MM.1S (cell line): ENCODE measurements around the gene DNAH8.

Experiments
- DNase-seq: peaks from one replicate; pipeline ENCODE4 v3.0.0-alpha.2; 2015
- H2AFZ ChIP-seq: fragments of 300-600 bp; sonication (generic); 2 replicates; pipeline ENCODE4 v1.6.0; 2016; ENCODE audit warnings: antibody characterized with exemption, low read length
- H3F3A ChIP-seq: fragments of 300-600 bp; sonication (generic); 2 replicates; pipeline ENCODE4 v1.6.1; 2016; ENCODE audit warnings: mild to moderate bottlenecking, antibody characterized with exemption, low read length, moderate library complexity, mixed read lengths; ENCODE audit not compliant: insufficient read depth
- H3K27ac ChIP-seq: fragments of 300-600 bp; sonication (generic); 2 replicates; pipeline ENCODE4 v1.5.1; 2016; ENCODE audit warnings: mild to moderate bottlenecking, low read length
- H3K27me3 ChIP-seq: fragments of 300-600 bp; sonication (generic); replicated peaks from 2 replicates; pipeline ENCODE4 v1.6.0; 2016; ENCODE audit warnings: low read length; ENCODE audit not compliant: insufficient read depth
- H3K36me3 ChIP-seq: fragments of 300-600 bp; sonication (generic); replicated peaks from 2 replicates; pipeline ENCODE4 v1.6.1; 2016; ENCODE audit warnings: mild to moderate bottlenecking, low read length, mixed read lengths; ENCODE audit not compliant: insufficient read depth
- H3K4me1 ChIP-seq: fragments of 300-600 bp; sonication (generic); 2 replicates; pipeline ENCODE4 v1.6.1; 2016; ENCODE audit warnings: low read length, mixed read lengths
- H3K4me2 ChIP-seq: fragments of 300-600 bp; sonication (generic); 2 replicates; pipeline ENCODE4 v1.6.0; 2016; ENCODE audit warnings: low read depth, low read length
- H3K4me3 ChIP-seq: fragments of 300-600 bp; sonication (generic); 2 replicates; pipeline ENCODE4 v1.5.1; 2016; ENCODE audit warnings: low read length, mixed read lengths
- H3K79me2 ChIP-seq: fragments of 300-600 bp; sonication (generic); 2 replicates; pipeline ENCODE4 v1.6.1; 2016; ENCODE audit warnings: mixed run types, low read length, mixed read lengths
- H3K9ac ChIP-seq: fragments of 300-600 bp; sonication (generic); 2 replicates; pipeline ENCODE4 v1.6.1; 2016; ENCODE audit warnings: low read length, mixed read lengths
- H3K9me2 ChIP-seq: fragments of 300-600 bp; sonication (generic); replicated peaks from 2 replicates; pipeline ENCODE4 v1.6.1; 2016; ENCODE audit warnings: mild to moderate bottlenecking, low read length, mixed read lengths; ENCODE audit not compliant: insufficient read depth
- H3K9me3 ChIP-seq: fragments of 300-600 bp; sonication (generic); replicated peaks from 2 replicates; pipeline ENCODE4 v1.6.1; 2016; ENCODE audit warnings: mild to moderate bottlenecking, low read length, mixed read lengths; ENCODE audit not compliant: insufficient read depth
- H4K20me1 ChIP-seq: fragments of 300-600 bp; sonication (generic); 2 replicates; pipeline ENCODE4 v1.6.1; 2016; ENCODE audit warnings: mild to moderate bottlenecking, low read length, moderate library complexity, mixed read lengths; ENCODE audit not compliant: insufficient read depth
- CTCF ChIP-seq: fragments of 300-600 bp; sonication (generic); IDR thresholded peaks from 2 replicates; pipeline ENCODE4 v1.5.1; 2016; ENCODE audit warnings: antibody characterized with exemption, low read length, mixed read lengths
- EZH2 ChIP-seq: fragments of 300-600 bp; sonication (generic); optimal IDR thresholded peaks from 2 replicates; pipeline ENCODE3; 2017; ENCODE audit warnings: low read depth, mild to moderate bottlenecking, antibody characterized with exemption, low read length, mixed read lengths
- EZH2phosphoT487 ChIP-seq: fragments of 300-600 bp; sonication (generic); IDR thresholded peaks from 2 replicates; pipeline ENCODE4 v1.6.1; 2018; ENCODE audit warnings: antibody characterized with exemption, low read length

Gene DNAH8

GRCh38 chr6:38749473-38749872, 34.4 kb downstream of the DNAH8 start:
- Histone ChIP-seq H2AFZ (no peak overlapping the region), H3K4me3 (no peak overlapping the region), H3K4me2 (no peak overlapping the region), H3K4me1 (no peaks in the 10 kb centered on the region), H3K36me3 (no peaks in the 10 kb centered on the region), H3K9ac (no peak overlapping the region), H3K27me3 (no peaks in the 10 kb centered on the region), H3K9me2 (no peaks in the 10 kb centered on the region), H3K79me2 (no peaks in the 10 kb centered on the region), H3K27ac (no peak overlapping the region), H4K20me1 (no peaks in the 10 kb centered on the region), H3F3A (no peaks in the 10 kb centered on the region), H3K9me3 (no peaks in the 10 kb centered on the region)
- TF ChIP-seq EZH2 (no peak), CTCF (no peak), EZH2phosphoT487 (no peak)
- DNase-seq, result no peak

GRCh38 chr6:38750968-38751615, 36.0 kb downstream of the DNAH8 start:
- Histone ChIP-seq H3F3A (no peaks in the 10 kb centered on the region), H3K9me2 (no peaks in the 10 kb centered on the region), H3K27ac (no peak overlapping the region), H2AFZ (no peak overlapping the region), H3K79me2 (no peaks in the 10 kb centered on the region), H3K4me1 (no peaks in the 10 kb centered on the region), H3K27me3 (no peaks in the 10 kb centered on the region), H3K4me2 (no peak overlapping the region), H3K9ac (no peak overlapping the region), H3K4me3 (no peak overlapping the region), H3K9me3 (no peaks in the 10 kb centered on the region), H3K36me3 (no peaks in the 10 kb centered on the region), H4K20me1 (no peaks in the 10 kb centered on the region)
- no peak for DNase-seq
- TF ChIP-seq CTCF (no peak), EZH2phosphoT487 (no peak), EZH2 (no peak)

- TF ChIP-seq EZH2phosphoT487 (no peak), CTCF (no peak), EZH2 (no peak)
- H3K9me2 ChIP-seq, result no peaks in the 10 kb centered on the region
- H3K79me2 ChIP-seq, result no peaks in the 10 kb centered on the region
- H3K27me3 ChIP-seq, result no peaks in the 10 kb centered on the region
- H3F3A ChIP-seq, result no peaks in the 10 kb centered on the region
- no peak for DNase-seq
- H3K9me3 ChIP-seq, result no peaks in the 10 kb centered on the region
- no peak overlapping the region for H3K4me3 ChIP-seq
- H3K27ac ChIP-seq, result no peak overlapping the region
- H4K20me1 ChIP-seq, result no peaks in the 10 kb centered on the region
- no peak overlapping the region for H2AFZ ChIP-seq
- H3K4me1 ChIP-seq, result no peaks in the 10 kb centered on the region
- H3K36me3 ChIP-seq, result no peaks in the 10 kb centered on the region
- no peak overlapping the region for H3K4me2 ChIP-seq
- no peak overlapping the region for H3K9ac ChIP-seq
Observed at GRCh38 chr6:38753707-38754106, 38.6 kb downstream of the DNAH8 start.
